Measurements from ENCODE around the gene GNB3. TPM values are rescaled to one million over a fixed set of nuclear protein-coding genes. Genes with fewer than 3 reads are reported as not detected.
"Not testable (repeated sequence)": the region's sequence is repeated elsewhere in the genome, so short reads cannot be mapped to it uniquely, and the experiment has no call there.

Gene GNB3
- total and polyA plus RNA-seq, 9 of the 15 experiments (the other 6 are each of a cell fraction or from before 2014, with no cell fraction given), result 1.4 to 5.8 (median 2.0) TPM

- no peak for TF ChIP-seq ZNF224 (CRISPR knock-in tag; IDR thresholded peaks at IDR 0.05)
- TF ChIP-seq POLR2B (IDR thresholded peaks at IDR 0.05; ENCODE audit: low read depth, partially characterized antibody), result no peak
- TF ChIP-seq BDP1 (IDR thresholded peaks at IDR 0.05; ENCODE audit: insufficient read depth, insufficient read length), result no peak
Measured at GRCh38 chr12:6888360-6888759, 47.6 kb downstream of the GNB3 start (continued).

GRCh38 chr12:6888794-6889193, 48.1 kb downstream of the GNB3 start:
- CTCF ChIA-PET (ENCODE audit: low intra/inter-chr PET ratio); H3K4me2 ChIP-seq (ENCODE audit: insufficient read depth, low read length); H3K27me3 ChIP-seq (ENCODE audit: control insufficient read depth in 2 of 2, insufficient read depth in 2 of 2, low read length in 2 of 2); H3K4me3 ChIP-seq; H3K27ac ChIP-seq (ENCODE audit: extremely low read depth, low read depth, low read length); in situ Hi-C loops (cut with MboI); H3K9me1 ChIP-seq (ENCODE audit: control insufficient read depth, insufficient read depth, low read length); ATAC-seq; BruUV-seq (replicated peaks); intact Hi-C loops (cut with micrococcal nuclease); H2AFZ ChIP-seq (ENCODE audit: low read depth, low read length); DNase-seq (ENCODE audit: extremely low read depth in 1 of 4, low spot score in 3 of 4); H3K79me2 ChIP-seq (ENCODE audit: control insufficient read depth, insufficient read depth, low read length); H3K9me3 ChIP-seq (replicated peaks; ENCODE audit: control insufficient read depth, insufficient read depth, low read depth, low read length); H4K20me1 ChIP-seq (replicated peaks; ENCODE audit: control insufficient read depth, insufficient read depth, low read length); FAIRE-seq; H3K9ac ChIP-seq (ENCODE audit: insufficient read depth in 1 of 2, low read depth in 2 of 2, low read length in 2 of 2): not testable (repeated sequence)
- POLR2A ChIA-PET, result interaction anchor here (0.6 kb wide), 1 partner anchor 21 kb away, joined by 3 read pairs; no protein-coding TSS in a partner anchor
- WGBS (ENCODE audit: insufficient coverage, low coverage, missing lambda C conversion rate), result 70% methylated on average over 3 of the region's 7 CpGs
- peaks cover 13% of the 10 kb centered on the region; the same call in 1 of the 3 replicates for H3K36me3 ChIP-seq (ENCODE audit: control insufficient read depth, insufficient read depth, low read length)
- peaks cover 12 to 23% of the 10 kb centered on the region in 2 experiments; a peak in 4 of 5 replicates for H3K4me1 ChIP-seq (replicated peaks in 1 of 2; ENCODE audit: control insufficient read depth in 2 of 2, insufficient read depth in 2 of 2, low read length in 2 of 2)

Data from K562 (cell line).